GM12801 (cell line): ENCODE data around the gene CEACAM16.

Source experiments
- CTCF ChIP-seq: IDR thresholded peaks from one replicate; pipeline ENCODE4 v1.5.1; 2011; ENCODE audit warnings: control low read depth; ENCODE audit not compliant: insufficient read length; ENCODE audit errors: extremely low read depth

CEACAM16 gene

DNA sequence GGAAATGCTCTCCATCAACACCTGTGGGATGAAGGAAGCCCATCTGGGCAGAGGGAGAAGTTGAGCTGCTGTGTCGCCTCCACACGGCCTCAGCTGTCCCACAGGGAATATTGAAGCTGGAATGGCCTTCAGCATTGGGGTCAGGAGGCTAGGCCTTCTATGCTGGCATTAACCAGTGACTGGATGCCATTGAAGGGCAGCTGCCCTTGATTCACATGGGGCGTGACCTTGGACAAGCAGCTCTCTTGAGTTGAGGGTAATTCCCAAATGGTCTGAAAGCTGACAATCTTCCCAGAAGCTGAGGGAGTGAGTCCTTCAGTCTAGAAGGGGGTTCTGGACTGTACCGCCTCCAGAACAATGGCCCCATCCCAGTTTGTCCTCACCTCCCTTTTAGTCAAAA lies 56.3 kb downstream of the CEACAM16 start:
- TF ChIP-seq CTCF, result no peak

DNA sequence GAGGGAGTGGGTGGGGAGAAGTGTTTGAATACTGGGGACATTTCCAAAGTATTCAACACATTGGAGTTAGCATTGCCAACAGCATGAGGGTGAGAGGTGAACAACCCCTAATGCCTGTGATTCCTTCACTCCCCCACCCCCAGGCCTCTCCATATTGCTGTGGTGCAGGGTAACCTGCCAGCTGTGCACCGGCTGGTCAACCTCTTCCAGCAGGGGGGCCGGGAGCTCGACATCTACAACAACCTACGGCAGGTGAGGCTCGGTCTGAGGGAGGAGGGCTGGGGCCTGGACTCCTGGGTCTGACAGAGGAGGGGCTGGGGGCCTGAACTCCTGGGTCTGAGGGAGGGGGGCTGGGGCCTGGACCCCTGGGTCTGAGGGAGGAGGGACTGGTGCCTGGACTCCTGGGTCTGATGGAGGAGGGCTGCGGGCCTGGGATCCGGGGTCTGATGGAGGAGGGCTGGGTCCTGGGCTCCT lies 57.2 kb downstream of the CEACAM16 start:
- no peak for TF ChIP-seq CTCF

DNA sequence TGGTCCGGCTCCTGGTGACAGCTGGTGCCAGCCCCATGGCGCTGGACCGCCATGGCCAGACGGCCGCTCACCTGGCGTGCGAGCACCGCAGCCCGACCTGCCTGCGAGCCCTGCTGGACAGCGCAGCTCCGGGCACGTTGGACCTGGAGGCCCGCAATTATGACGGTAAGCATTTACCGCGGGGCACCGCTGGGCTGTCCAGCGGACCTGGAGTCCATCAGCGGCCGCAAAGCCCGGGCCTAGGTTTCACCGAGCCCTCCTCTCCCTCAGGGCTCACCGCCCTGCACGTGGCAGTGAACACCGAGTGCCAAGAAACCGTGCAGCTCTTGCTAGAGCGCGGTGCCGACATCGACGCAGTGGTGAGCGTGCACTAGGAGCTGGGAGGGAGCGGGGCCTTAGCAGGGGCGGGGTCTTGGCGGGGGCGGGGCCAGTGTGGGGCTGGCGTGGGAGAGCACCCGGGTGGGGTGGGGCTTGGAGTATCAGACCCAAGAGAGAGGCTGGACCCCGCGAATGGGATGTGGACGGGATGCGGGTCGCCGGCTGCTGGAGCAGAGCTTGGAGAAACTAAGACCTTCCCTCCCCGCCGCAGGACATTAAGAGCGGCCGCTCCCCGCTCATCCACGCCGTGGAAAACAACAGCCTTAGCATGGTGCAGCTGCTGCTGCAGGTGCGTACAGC lies 58.2 kb downstream of the CEACAM16 start:
- TF ChIP-seq CTCF, result no peak

GRCh38 chr19:44757735-44758505 lies 59.0 kb downstream of the CEACAM16 start:
- no peak for TF ChIP-seq CTCF

- TF ChIP-seq CTCF, result no peak
These were observed 59.6 kb downstream of the CEACAM16 start for GRCh38 chr19:44758596-44758995.

- TF ChIP-seq CTCF, result no peak
These were observed 60.3 kb downstream of the CEACAM16 start for GRCh38 chr19:44759083-44759804.
